Measurements from ENCODE around the gene KRT72. TPM values are rescaled to one million over a fixed set of nuclear protein-coding genes. Genes with fewer than 3 reads are reported as not detected.

KRT72 gene
- total RNA-seq, 1 experiment from 2014 or later, result 0.17 TPM

GRCh38 chr12:52606581-52607218 is 5.4 kb upstream of the KRT72 start:
- Histone ChIP-seq H3K79me2 (ENCODE audit: insufficient read depth, low read length) (no peaks in the 10 kb centered on the region), H3K9me3 (ENCODE audit: control insufficient read depth in 1 of 2, insufficient read depth in 1 of 2, low read depth in 1 of 2, low read length in 2 of 2) (no peaks in the 10 kb centered on the region), H3K4me1 (ENCODE audit: control insufficient read depth in 1 of 2, insufficient read depth in 2 of 2, low read length in 2 of 2) (peaks cover 0 to 21% of the 10 kb centered on the region in 2 experiments; a peak in 3 of 4 replicates), H3K4me2 (ENCODE audit: low read length) (no peak overlapping the region), H3K9ac (ENCODE audit: low read length) (no peak overlapping the region), H3K27ac (ENCODE audit: low read depth, low read length) (no peak overlapping the region), H3K27me3 (ENCODE audit: insufficient read depth, low read length) (no peaks in the 10 kb centered on the region), H2AFZ (ENCODE audit: low read depth, low read length, poor library complexity, severe bottlenecking) (no peak overlapping the region), H3K36me3 (ENCODE audit: control insufficient read depth in 1 of 2, insufficient read depth in 2 of 2, low read length in 2 of 2) (no peaks in the 10 kb centered on the region), H4K20me1 (ENCODE audit: insufficient read depth) (no peaks in the 10 kb centered on the region), H3K4me3 (replicated peaks in 1 of 2; ENCODE audit: low read depth in 1 of 2, low read length in 2 of 2) (no peak overlapping the region), H3K9me2 (ENCODE audit: insufficient read depth) (no peaks in the 10 kb centered on the region)
- intact Hi-C loops (cut with micrococcal nuclease), result no loop called here
- DNase-seq (ENCODE audit: low read depth, low spot score) (no peak), ATAC-seq (no peak)
- TF ChIP-seq MAX (IDR thresholded peaks at IDR 0.05) (no peak), EZH2 (IDR thresholded peaks at IDR 0.05) (no peak), SIN3A (IDR thresholded peaks at IDR 0.05; ENCODE audit: low read depth) (no peak), EGR1 (IDR thresholded peaks at IDR 0.05; ENCODE audit: low read depth) (no peak), ZBTB33 (IDR thresholded peaks at IDR 0.05; ENCODE audit: extremely low read depth, insufficient replicate concordance, low read length) (no peak), YY1 (IDR thresholded peaks at IDR 0.05; ENCODE audit: extremely low read depth, insufficient replicate concordance, low read depth, low read length) (no peak), POLR2AphosphoS5 (IDR thresholded peaks at IDR 0.05; ENCODE audit: low read depth, low read length) (no peak), SP1 (IDR thresholded peaks at IDR 0.05; ENCODE audit: low read depth) (no peak), CTCF (IDR thresholded peaks at IDR 0.05 in 2 of 3, conservative IDR thresholded peaks at IDR 0.05 in 1 of 3; ENCODE audit: borderline replicate concordance in 1 of 3, insufficient read depth in 1 of 3, low read depth in 2 of 3, low read length in 2 of 3) (no peak), EZH2phosphoT487 (IDR thresholded peaks at IDR 0.05; ENCODE audit: borderline replicate concordance) (no peak), TCF7L2 (IDR thresholded peaks at IDR 0.05; ENCODE audit: borderline replicate concordance, extremely low read depth, insufficient read depth, insufficient read length) (no peak), JUND (IDR thresholded peaks at IDR 0.05) (no peak), ZFX (IDR thresholded peaks at IDR 0.05) (no peak), POLR2A (IDR thresholded peaks at IDR 0.05; ENCODE audit: borderline replicate concordance, extremely low read depth, insufficient read depth, insufficient read length) (no peak), CBX3 (IDR thresholded peaks at IDR 0.05; ENCODE audit: low read depth) (no peak)
- ChIA-PET RAD21 (ENCODE audit: low non-redundant PET in 1 of 2, low total read pairs in 2 of 2, uncharacterized antibody in 2 of 2, unreplicated experiment in 2 of 2) (no interaction called here), CTCF (no interaction called here), POLR2A (no interaction called here)
- BruUV-seq (replicated peaks), result no TSS peak

Measured in HCT116 (cell line).